Endothelial cell of coronary artery (primary cell): ENCODE results near the gene ZNF493. TPM values are rescaled to one million over a fixed set of nuclear protein-coding genes. Genes with fewer than 3 reads are reported as not detected.

ENCODE experiments used
- total RNA-seq: library from RNA; depleted of rRNA; stranded (reverse); fragments of >200 nt; gene quantifications from 2 replicates; pipeline ENCODE4 v1.2.3, GENCODE V29; 2014

Gene ZNF493
- 6.1 and 27.5 TPM in 2 replicates for total RNA-seq

GRCh38 chr19:21396893-21397572 is at the start of gene ZNF493:
TSS of gene ZNF493 (plus strand) at chr19:21397133. CDS start at chr19:21397238, 105 bp downstream.

DNA sequence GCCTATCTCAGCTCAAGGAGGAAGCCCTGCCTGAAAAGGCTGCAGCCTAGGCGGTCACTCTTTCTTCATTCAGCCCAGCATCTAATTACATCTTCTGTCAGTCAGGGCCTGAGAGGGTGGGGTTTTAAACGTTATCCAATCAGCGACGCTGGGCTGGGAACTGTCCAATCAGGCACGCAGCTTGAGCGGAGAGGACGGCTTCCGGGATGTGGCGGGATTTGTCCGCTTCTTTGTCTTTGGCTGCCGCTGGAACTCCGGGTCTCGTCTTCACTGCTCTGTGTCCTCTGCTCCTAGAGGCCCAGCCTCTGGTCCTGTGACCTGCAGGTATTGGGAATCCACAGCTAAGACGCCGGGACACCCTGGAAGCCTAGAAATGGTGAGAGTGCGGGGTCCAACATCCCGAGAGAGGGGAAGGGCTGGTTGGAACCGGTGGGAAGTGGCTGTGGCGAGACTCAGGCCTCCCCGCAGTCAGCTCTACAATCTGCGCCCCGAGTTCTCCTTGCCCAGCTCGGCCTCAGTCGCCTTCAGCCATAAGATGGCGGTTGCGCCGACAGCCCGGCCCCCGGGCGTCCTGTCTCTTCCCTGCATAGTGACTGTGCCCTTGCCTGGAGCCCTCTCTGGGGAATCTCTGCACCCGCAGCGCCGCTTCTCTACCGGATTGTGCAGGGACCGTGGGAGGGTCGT is 38.0 kb upstream of the ZNF493 start, which contains the start of gene ZNF738:
ZNF738 (plus strand) TSS at position 233 of the 684 bp plus-strand sequence; CDS start at position 374, 141 bp downstream.

Other genes starting within 250 kb of the ZNF493 start
- gene ZNF708, start 67.7 kb upstream of the ZNF493 start, total RNA-seq = 5.6 and 6.0 TPM in 2 replicates
- gene ZNF738, start 38.1 kb upstream of the ZNF493 start, total RNA-seq = 4.1 and 5.0 TPM in 2 replicates
- 0.54 and 2.5 TPM in 2 replicates for gene ZNF429, start 108.5 kb downstream of the ZNF493 start, total RNA-seq